ENCODE data around the gene FHIT. TPM values are rescaled to one million over a fixed set of nuclear protein-coding genes. Genes with fewer than 3 reads are reported as not detected.

FHIT gene
- total RNA-seq, 1 experiment from 2014 or later = 9.8 TPM

DNA sequence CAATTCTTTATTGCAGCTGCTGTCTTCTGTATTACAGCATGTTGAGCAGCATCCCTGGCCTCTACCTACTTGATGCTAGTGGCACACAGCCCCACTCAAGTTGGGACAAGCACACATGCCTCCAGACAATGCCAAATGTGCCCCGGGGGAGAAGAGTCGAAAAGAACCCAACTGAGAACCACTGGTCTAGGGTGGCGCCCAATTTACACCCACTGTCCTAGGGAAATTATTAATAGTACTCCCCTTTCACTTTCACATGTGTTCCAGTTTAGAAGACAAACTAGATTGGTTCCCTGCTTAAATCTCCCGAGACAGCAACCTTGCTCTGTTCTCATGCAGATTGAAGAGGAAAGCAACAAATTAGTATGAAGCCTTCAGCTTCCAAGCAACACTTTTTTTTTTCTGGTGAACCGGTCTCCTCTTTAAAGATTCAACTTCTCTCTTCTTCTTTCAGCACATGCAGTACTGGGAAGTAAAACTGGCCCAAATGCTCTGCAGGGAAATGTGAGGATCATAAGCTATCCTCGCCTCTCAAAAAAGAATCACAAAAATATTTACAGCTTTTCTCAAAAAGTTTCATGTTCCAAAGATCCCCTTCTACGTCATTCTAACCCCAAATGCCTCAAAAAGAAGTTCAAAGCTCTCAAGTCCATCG is 1377.5 kb downstream of the FHIT start:
- no peak overlapping the region for H2AFZ ChIP-seq
- no peaks in the 10 kb centered on the region for H3K79me2 ChIP-seq (ENCODE audit: low read depth)
- H3K9me2 ChIP-seq (ENCODE audit: insufficient read depth) = no peaks in the 10 kb centered on the region
- H3K4me2 ChIP-seq = no peak overlapping the region
- no peaks in the 10 kb centered on the region for H3K9me3 ChIP-seq (ENCODE audit: insufficient read depth, low read depth)
- no TSS peak for BruUV-seq (replicated peaks)
- no peaks in the 10 kb centered on the region for H3K4me1 ChIP-seq (replicated peaks; ENCODE audit: insufficient read depth)
- intact Hi-C loops (cut with micrococcal nuclease; ENCODE audit: unreplicated experiment) = no loop called here
- TF ChIP-seq EZH2 (IDR thresholded peaks at IDR 0.05; ENCODE audit: low read depth) = no peak
- TF ChIP-seq, protein P1, sequence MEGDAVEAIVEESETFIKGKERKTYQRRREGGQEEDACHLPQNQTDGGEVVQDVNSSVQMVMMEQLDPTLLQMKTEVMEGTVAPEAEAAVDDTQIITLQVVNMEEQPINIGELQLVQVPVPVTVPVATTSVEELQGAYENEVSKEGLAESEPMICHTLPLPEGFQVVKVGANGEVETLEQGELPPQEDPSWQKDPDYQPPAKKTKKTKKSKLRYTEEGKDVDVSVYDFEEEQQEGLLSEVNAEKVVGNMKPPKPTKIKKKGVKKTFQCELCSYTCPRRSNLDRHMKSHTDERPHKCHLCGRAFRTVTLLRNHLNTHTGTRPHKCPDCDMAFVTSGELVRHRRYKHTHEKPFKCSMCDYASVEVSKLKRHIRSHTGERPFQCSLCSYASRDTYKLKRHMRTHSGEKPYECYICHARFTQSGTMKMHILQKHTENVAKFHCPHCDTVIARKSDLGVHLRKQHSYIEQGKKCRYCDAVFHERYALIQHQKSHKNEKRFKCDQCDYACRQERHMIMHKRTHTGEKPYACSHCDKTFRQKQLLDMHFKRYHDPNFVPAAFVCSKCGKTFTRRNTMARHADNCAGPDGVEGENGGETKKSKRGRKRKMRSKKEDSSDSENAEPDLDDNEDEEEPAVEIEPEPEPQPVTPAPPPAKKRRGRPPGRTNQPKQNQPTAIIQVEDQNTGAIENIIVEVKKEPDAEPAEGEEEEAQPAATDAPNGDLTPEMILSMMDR (conservative IDR thresholded peaks at IDR 0.05) = no peak
- H3K4me3 ChIP-seq = no peak overlapping the region
- POLR2A ChIA-PET (ENCODE audit: unreplicated experiment) = interaction anchor here (0.7 kb wide), 1 partner anchor 133 kb away, joined by 7 read pairs; no protein-coding TSS in a partner anchor
- no peaks in the 10 kb centered on the region for H3K27me3 ChIP-seq (ENCODE audit: insufficient read depth, low read depth)
- DNase-seq = no peak
- no peaks in the 10 kb centered on the region for H3K36me3 ChIP-seq (ENCODE audit: low read depth)
- H3F3A ChIP-seq (ENCODE audit: insufficient read depth, low read depth) = no peaks in the 10 kb centered on the region
- no peak overlapping the region for H3K27ac ChIP-seq
- H4K20me1 ChIP-seq (ENCODE audit: insufficient read depth) = no peaks in the 10 kb centered on the region
- CTCF ChIA-PET = no interaction called here

DNA sequence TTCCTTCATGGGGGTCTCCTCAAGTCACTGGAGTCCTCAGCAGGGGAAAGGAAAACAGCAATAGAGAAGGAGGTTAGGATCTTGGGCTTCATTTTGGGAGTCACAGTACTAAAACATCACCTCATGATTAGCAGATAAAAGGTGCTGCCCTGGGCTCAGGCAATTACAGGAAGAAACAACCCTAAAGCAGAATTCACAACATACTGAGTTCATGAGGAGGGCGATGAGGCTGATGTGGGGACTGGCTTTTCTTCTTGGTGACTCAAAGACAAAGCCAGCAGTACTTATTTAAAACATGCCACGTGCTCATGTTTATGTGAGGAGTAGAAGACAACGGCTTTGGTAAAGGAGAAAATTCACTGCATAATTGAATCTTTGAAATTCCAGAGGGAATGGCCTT is 1379.1 kb downstream of the FHIT start:
- no peak overlapping the region for H3K27ac ChIP-seq
- H2AFZ ChIP-seq = no peak overlapping the region
- H3K4me3 ChIP-seq = no peak overlapping the region
- H3K9me3 ChIP-seq (ENCODE audit: insufficient read depth, low read depth) = no peaks in the 10 kb centered on the region
- TF ChIP-seq EZH2 (IDR thresholded peaks at IDR 0.05; ENCODE audit: low read depth) = no peak
- TF ChIP-seq, protein P1 (conservative IDR thresholded peaks at IDR 0.05) = no peak
- DNase-seq = no peak
- H3K27me3 ChIP-seq (ENCODE audit: insufficient read depth, low read depth) = no peaks in the 10 kb centered on the region
- H3K4me2 ChIP-seq = no peak overlapping the region
- H3F3A ChIP-seq (ENCODE audit: insufficient read depth, low read depth) = no peaks in the 10 kb centered on the region
- no peaks in the 10 kb centered on the region for H3K9me2 ChIP-seq (ENCODE audit: insufficient read depth)
- POLR2A ChIA-PET (ENCODE audit: unreplicated experiment) = no interaction called here
- CTCF ChIA-PET = no interaction called here
- no TSS peak for BruUV-seq (replicated peaks)
- H4K20me1 ChIP-seq (ENCODE audit: insufficient read depth) = no peaks in the 10 kb centered on the region
- H3K4me1 ChIP-seq (replicated peaks; ENCODE audit: insufficient read depth) = no peaks in the 10 kb centered on the region
- intact Hi-C loops (cut with micrococcal nuclease; ENCODE audit: unreplicated experiment) = no loop called here
- no peaks in the 10 kb centered on the region for H3K79me2 ChIP-seq (ENCODE audit: low read depth)
- H3K36me3 ChIP-seq (ENCODE audit: low read depth) = no peaks in the 10 kb centered on the region

DNA sequence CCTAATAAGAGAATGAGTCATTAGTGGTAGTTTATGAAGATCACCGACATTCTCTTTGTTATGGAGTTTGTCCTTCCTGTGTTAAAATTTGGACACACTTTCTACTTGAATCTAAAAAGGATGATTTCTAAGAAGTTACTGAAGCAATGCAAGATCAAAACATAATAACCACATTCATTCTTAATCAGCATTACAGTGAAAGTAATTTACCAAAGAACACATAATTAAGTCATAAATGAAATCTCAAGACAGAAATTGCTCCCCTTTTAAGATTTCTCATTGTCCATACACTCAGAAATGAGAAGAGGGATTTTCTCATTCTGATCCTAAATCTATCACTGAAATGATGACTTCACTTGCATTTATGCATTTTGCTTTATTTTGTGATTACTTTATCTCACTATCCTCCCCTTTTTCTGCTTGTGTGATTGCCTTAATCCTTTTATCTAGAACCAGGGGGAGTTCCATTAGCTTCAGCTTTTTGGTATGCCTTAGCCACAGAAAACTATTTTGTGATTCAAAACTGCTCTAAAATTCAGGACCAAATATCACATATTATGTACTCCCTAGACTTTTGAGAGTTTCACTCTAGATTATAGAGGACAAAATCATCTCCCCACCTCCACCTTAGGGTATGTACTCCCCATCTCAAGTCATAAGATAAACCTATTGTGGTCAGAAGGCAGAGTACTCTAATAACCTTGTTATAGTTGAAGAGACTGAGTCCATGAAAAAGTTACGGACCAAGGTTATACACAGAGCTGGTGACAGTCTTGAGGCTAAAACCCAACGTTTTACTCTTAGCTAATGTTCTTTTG is 1383.9 kb downstream of the FHIT start:
- ChIA-PET CTCF (no interaction called here), POLR2A (ENCODE audit: unreplicated experiment) (no interaction called here)
- Histone ChIP-seq H3K9me3 (ENCODE audit: insufficient read depth, low read depth) (no peaks in the 10 kb centered on the region; the same call in 1 of the 2 replicates), H3K36me3 (ENCODE audit: low read depth) (no peaks in the 10 kb centered on the region), H3K4me3 (no peak overlapping the region), H4K20me1 (ENCODE audit: insufficient read depth) (no peaks in the 10 kb centered on the region), H3K9me2 (ENCODE audit: insufficient read depth) (no peaks in the 10 kb centered on the region), H3K4me2 (no peak overlapping the region), H3K27me3 (ENCODE audit: insufficient read depth, low read depth) (no peaks in the 10 kb centered on the region), H3F3A (ENCODE audit: insufficient read depth, low read depth) (no peaks in the 10 kb centered on the region), H3K27ac (no peak overlapping the region), H3K79me2 (ENCODE audit: low read depth) (no peaks in the 10 kb centered on the region), H2AFZ (no peak overlapping the region), H3K4me1 (replicated peaks; ENCODE audit: insufficient read depth) (no peaks in the 10 kb centered on the region)
- TF ChIP-seq, protein P1 (conservative IDR thresholded peaks at IDR 0.05) = no peak
- TF ChIP-seq EZH2 (IDR thresholded peaks at IDR 0.05; ENCODE audit: low read depth) = no peak
- intact Hi-C loops (cut with micrococcal nuclease; ENCODE audit: unreplicated experiment) = no loop called here
- BruUV-seq (replicated peaks) = no TSS peak
- DNase-seq = no peak

Measured in PC-9 (cell line).